HepG2 (cell line): ENCODE measurements around the gene PRCD. TPM values are rescaled to one million over a fixed set of nuclear protein-coding genes. Genes with fewer than 3 reads are reported as not detected.
A peak's percentile ranks its signal among the peaks of the same experiment; 100 is the strongest.

Source experiments
- ARID5B ChIP-seq: IDR thresholded peaks from 2 replicates; pipeline ENCODE4 v1.4.0; 2020; ENCODE audit warnings: mild to moderate bottlenecking, missing genetic modification reagents
- ASH2L ChIP-seq: fragments of 300-600, 200-600 bp; sonication (generic); IDR thresholded peaks from 2 replicates; pipeline ENCODE4 v1.7.0; 2017; ENCODE audit warnings: low read depth, mild to moderate bottlenecking, moderate library complexity, mixed read lengths, low read length; ENCODE audit not compliant: insufficient read length
- CEBPB ChIP-seq: IDR thresholded peaks from 2 replicates; pipeline ENCODE4 v1.6.1; 2011; ENCODE audit warnings: low read depth, low read length, improper control_type of control experiment, borderline replicate concordance
- CEBPZ ChIP-seq: IDR thresholded peaks from 2 replicates; pipeline ENCODE4 v1.6.1; 2012; ENCODE audit warnings: low read length, improper control_type of control experiment
- CTCF ChIP-seq: sonication (generic); formaldehyde crosslinking; IDR thresholded peaks from 2 replicates; pipeline ENCODE4 v1.5.0; 2020; ENCODE audit warnings: mild to moderate bottlenecking, missing genetic modification reagents, moderate library complexity
- FIP1L1 ChIP-seq: fragments of 200-400 bp; formaldehyde crosslinking; IDR thresholded peaks from 2 replicates; pipeline ENCODE4 v1.6.1; 2018; ENCODE audit warnings: low read depth, mild to moderate bottlenecking, low read length, moderate library complexity, borderline replicate concordance; ENCODE audit not compliant: insufficient read depth
- HOXA7 ChIP-seq: sonication (generic); formaldehyde crosslinking; IDR thresholded peaks from 2 replicates; pipeline ENCODE4 v1.8.1; 2022; ENCODE audit warnings: mild to moderate bottlenecking, missing genetic modification reagents, moderate library complexity
- KLF11 ChIP-seq: IDR thresholded peaks from 2 replicates; pipeline ENCODE4 v1.6.1; 2016; ENCODE audit warnings: missing compliant biosample characterization
- KLF16 ChIP-seq, 2 experiments: sonication (generic) in 1 of 2; formaldehyde crosslinking in 1 of 2; IDR thresholded peaks; 2 replicates each; pipeline versions ENCODE4 v1.6.1 to v1.8.0; 2016 to 2023; ENCODE audit warnings: missing genetic modification reagents in 2 of 2, missing compliant biosample characterization in 1 of 2
- MED13 ChIP-seq: sonication (generic); formaldehyde crosslinking; IDR thresholded peaks from 2 replicates; pipeline ENCODE4 v1.5.0; 2020; ENCODE audit warnings: missing genetic modification reagents
- PHF21A ChIP-seq: sonication (generic); formaldehyde crosslinking; IDR thresholded peaks from 2 replicates; pipeline ENCODE4 v1.5.0; 2020; ENCODE audit warnings: mild to moderate bottlenecking, missing genetic modification reagents
- RARA ChIP-seq: IDR thresholded peaks from 2 replicates; pipeline ENCODE4 v1.6.1; 2016; ENCODE audit warnings: missing genetic modification reagents, missing compliant biosample characterization
- TRIM24 ChIP-seq: sonication (generic); formaldehyde crosslinking; IDR thresholded peaks from 2 replicates; pipeline ENCODE4 v1.8.0; 2022; ENCODE audit warnings: mild to moderate bottlenecking, missing genetic modification reagents
- ZNF281 ChIP-seq: sonication (generic); formaldehyde crosslinking; IDR thresholded peaks from 2 replicates; pipeline ENCODE4 v1.4.0; 2020; ENCODE audit warnings: missing genetic modification reagents, borderline replicate concordance
- ZNF333 ChIP-seq: sonication (generic); formaldehyde crosslinking; IDR thresholded peaks from 2 replicates; pipeline ENCODE4 v1.4.0; 2020; ENCODE audit warnings: mild to moderate bottlenecking, missing genetic modification reagents, borderline replicate concordance
- ZNF335 ChIP-seq: sonication (generic); formaldehyde crosslinking; IDR thresholded peaks from 2 replicates; pipeline ENCODE4 v1.4.0; 2020; ENCODE audit warnings: missing genetic modification reagents
- ZNF543 ChIP-seq: sonication (generic); formaldehyde crosslinking; IDR thresholded peaks from 2 replicates; pipeline ENCODE4 v1.4.0; 2020; ENCODE audit warnings: mild to moderate bottlenecking, missing genetic modification reagents
- polyA plus RNA-seq, 8 experiments: library from polyadenylated mRNA; depleted of rRNA in 3 of 8; stranded (reverse) in 7 of 8; unstranded in 1 of 8; fragments of >200 nt; fragmentation: Illumina TruSeq in 4 of 8; extraction: Trizol in 4 of 8; gene quantifications; 2 replicates each; pipeline versions ENCODE4 v1.2.1 to v1.2.3, GENCODE V29; 2011 to 2016; ENCODE audit warnings: low read depth in 4 of 8, missing spikeins in 1 of 8, mixed read lengths in 1 of 8; ENCODE audit not compliant: insufficient read depth in 1 of 8
- total RNA-seq, 5 experiments: library from RNA; depleted of rRNA; stranded (reverse); fragments of >200 nt; fragmentation: Illumina TruSeq; extraction: Trizol; gene quantifications; 2 replicates each; pipeline ENCODE4 v1.2.3, GENCODE V29; 2016; ENCODE audit warnings: low read depth in 1 of 5

The PRCD gene
- total and polyA plus RNA-seq, 2 of the 13 experiments (the other 11 are each of a cell fraction or from before 2014, with no cell fraction given): 0.51 TPM; not detected in 1

GRCh38 chr17:76569607-76570279 lies 29.9 kb downstream of the PRCD start (continued):
- peak; percentile 84 for TF ChIP-seq ZNF281 (CRISPR knock-in tag)
- TF ChIP-seq ZNF333 (CRISPR knock-in tag): no peak
- 0 out of 2 replicates have a peak, but pooled peaks have one; percentile 48 for TF ChIP-seq FIP1L1
- TF ChIP-seq CEBPZ: no peak
- TF ChIP-seq CEBPB: peak; percentile 74; the same call in 1 of the 2 replicates
- no peak; the same call in 1 of the 2 replicates for TF ChIP-seq KLF11 (CRISPR knock-in tag)
- peak in 1 of 2 experiments; percentile 57; a peak in 1 of 4 replicates for TF ChIP-seq KLF16 (CRISPR knock-in tag; IDR thresholded peaks at IDR 0.05)
- peak; percentile 38; the same call in 1 of the 2 replicates for TF ChIP-seq CTCF (CRISPR knock-in tag)
- TF ChIP-seq ASH2L: peak; percentile 55
- TF ChIP-seq PHF21A (CRISPR knock-in tag): peak; percentile 29; the same call in 1 of the 2 replicates
- peak; percentile 55; the same call in 1 of the 2 replicates for TF ChIP-seq ZNF543
- TF ChIP-seq RARA (CRISPR knock-in tag): peak; percentile 76
- TF ChIP-seq MED13: no peak
- TF ChIP-seq HOXA7 (CRISPR knock-in tag): no peak
- no peak for TF ChIP-seq TRIM24 (CRISPR knock-in tag)
- TF ChIP-seq ZNF335 (CRISPR knock-in tag): no peak
- TF ChIP-seq ARID5B (CRISPR knock-in tag): peak; percentile 83
